ENCODE measurements around the gene PAQR4.

PAQR4 gene

GRCh38 chr16:3001316-3001715 is 32.2 kb downstream of the PAQR4 start:
- no peak overlapping the region for H3K4me3 ChIP-seq (ENCODE audit: low read depth, low read length)
- TF ChIP-seq, protein P1, sequence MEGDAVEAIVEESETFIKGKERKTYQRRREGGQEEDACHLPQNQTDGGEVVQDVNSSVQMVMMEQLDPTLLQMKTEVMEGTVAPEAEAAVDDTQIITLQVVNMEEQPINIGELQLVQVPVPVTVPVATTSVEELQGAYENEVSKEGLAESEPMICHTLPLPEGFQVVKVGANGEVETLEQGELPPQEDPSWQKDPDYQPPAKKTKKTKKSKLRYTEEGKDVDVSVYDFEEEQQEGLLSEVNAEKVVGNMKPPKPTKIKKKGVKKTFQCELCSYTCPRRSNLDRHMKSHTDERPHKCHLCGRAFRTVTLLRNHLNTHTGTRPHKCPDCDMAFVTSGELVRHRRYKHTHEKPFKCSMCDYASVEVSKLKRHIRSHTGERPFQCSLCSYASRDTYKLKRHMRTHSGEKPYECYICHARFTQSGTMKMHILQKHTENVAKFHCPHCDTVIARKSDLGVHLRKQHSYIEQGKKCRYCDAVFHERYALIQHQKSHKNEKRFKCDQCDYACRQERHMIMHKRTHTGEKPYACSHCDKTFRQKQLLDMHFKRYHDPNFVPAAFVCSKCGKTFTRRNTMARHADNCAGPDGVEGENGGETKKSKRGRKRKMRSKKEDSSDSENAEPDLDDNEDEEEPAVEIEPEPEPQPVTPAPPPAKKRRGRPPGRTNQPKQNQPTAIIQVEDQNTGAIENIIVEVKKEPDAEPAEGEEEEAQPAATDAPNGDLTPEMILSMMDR (IDR thresholded peaks at IDR 0.05; ENCODE audit: low read depth, low read length), result no peak

GRCh38 chr16:3003582-3004270 is 34.6 kb downstream of the PAQR4 start:
- H3K4me3 ChIP-seq (ENCODE audit: low read depth, low read length), result no peak overlapping the region
- TF ChIP-seq, protein P1 (IDR thresholded peaks at IDR 0.05; ENCODE audit: low read depth, low read length), result 0 out of 2 replicates have a peak, but pooled peaks have one; percentile 11

GRCh38 chr16:3004319-3004718 is 35.2 kb downstream of the PAQR4 start:
- TF ChIP-seq, protein P1 (IDR thresholded peaks at IDR 0.05; ENCODE audit: low read depth, low read length), result no peak
- no peak overlapping the region for H3K4me3 ChIP-seq (ENCODE audit: low read depth, low read length)

DNA sequence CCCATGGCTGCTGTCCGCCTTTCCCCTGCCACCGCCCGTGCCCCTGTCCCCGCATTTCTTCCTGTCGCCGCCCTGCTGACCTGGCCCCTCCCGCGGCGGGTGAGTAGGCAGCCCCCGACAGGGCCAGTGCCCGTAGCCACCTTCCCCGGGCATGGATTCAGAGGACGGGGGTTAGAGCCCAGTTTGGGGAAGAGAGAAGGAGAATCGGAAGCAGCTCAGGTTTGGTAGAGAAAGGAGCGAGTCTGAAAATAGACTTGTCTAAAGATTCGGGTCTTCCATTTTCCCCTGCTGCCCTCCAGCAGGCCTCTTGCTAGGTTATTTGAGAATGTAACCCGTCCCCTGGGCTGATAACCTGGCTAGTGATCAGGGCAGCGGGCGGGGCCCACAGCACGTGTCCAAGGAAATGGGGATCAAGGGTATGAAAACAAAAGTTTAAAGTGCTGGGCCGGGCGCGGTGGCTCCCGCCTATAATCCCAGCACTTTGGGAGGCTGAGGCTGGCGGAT is 35.7 kb downstream of the PAQR4 start:
- no peak overlapping the region for H3K4me3 ChIP-seq (ENCODE audit: low read depth, low read length)
- TF ChIP-seq, protein P1 (IDR thresholded peaks at IDR 0.05; ENCODE audit: low read depth, low read length), result no peak

GRCh38 chr16:3007059-3007956 is 38.2 kb downstream of the PAQR4 start:
- H3K4me3 ChIP-seq (ENCODE audit: low read depth, low read length), result no peak overlapping the region
- TF ChIP-seq, protein P1 (IDR thresholded peaks at IDR 0.05; ENCODE audit: low read depth, low read length), result no peak

- TF ChIP-seq, protein P1 (IDR thresholded peaks at IDR 0.05; ENCODE audit: low read depth, low read length), result no peak
- no peak overlapping the region for H3K4me3 ChIP-seq (ENCODE audit: low read depth, low read length)
Observed at GRCh38 chr16:3007957-3008689, 39.0 kb downstream of the PAQR4 start.

All from WI38 (cell line).